Measurements from ENCODE around the gene RAB11FIP4.

Gene RAB11FIP4

GRCh38 chr17:31496097-31496496 is 104.6 kb downstream of the RAB11FIP4 start:
- TF ChIP-seq EZH2phosphoT487 (conservative IDR thresholded peaks at IDR 0.05; ENCODE audit: low read length) (no peak), CTCF (IDR thresholded peaks at IDR 0.05; ENCODE audit: insufficient read depth, low read length, poor library complexity, severe bottlenecking) (no peak)
- Histone ChIP-seq H3K4me3 (ENCODE audit: insufficient read depth, low read length, poor library complexity, severe bottlenecking) (no peak overlapping the region), H3K9me2 (replicated peaks; ENCODE audit: insufficient read depth, low read length) (no peaks in the 10 kb centered on the region), H3K36me3 (ENCODE audit: low read length) (no peaks in the 10 kb centered on the region), H3K79me2 (ENCODE audit: insufficient read depth, low read length) (no peaks in the 10 kb centered on the region), H3K27ac (ENCODE audit: low read depth, low read length) (no peak overlapping the region), H3K27me3 (ENCODE audit: low read length) (no peaks in the 10 kb centered on the region), H4K20me1 (ENCODE audit: low read depth, low read length) (no peaks in the 10 kb centered on the region), H3F3A (ENCODE audit: insufficient read depth) (no peaks in the 10 kb centered on the region), H2AFZ (ENCODE audit: low read depth, low read length, severe bottlenecking) (no peak overlapping the region), H3K9ac (ENCODE audit: low read length) (no peak overlapping the region), H3K9me3 (ENCODE audit: insufficient read depth, low read length) (no peaks in the 10 kb centered on the region), H3K4me2 (ENCODE audit: low read depth, low read length, poor library complexity, severe bottlenecking) (no peak overlapping the region)

GRCh38 chr17:31496601-31497000 is 105.1 kb downstream of the RAB11FIP4 start:
- H3K27ac ChIP-seq (ENCODE audit: low read depth, low read length): no peak overlapping the region
- no peak overlapping the region for H3K4me3 ChIP-seq (ENCODE audit: insufficient read depth, low read length, poor library complexity, severe bottlenecking)
- no peaks in the 10 kb centered on the region for H3K27me3 ChIP-seq (ENCODE audit: low read length)
- no peak overlapping the region for H3K4me2 ChIP-seq (ENCODE audit: low read depth, low read length, poor library complexity, severe bottlenecking)
- H3K9me3 ChIP-seq (ENCODE audit: insufficient read depth, low read length): no peaks in the 10 kb centered on the region
- H3F3A ChIP-seq (ENCODE audit: insufficient read depth): no peaks in the 10 kb centered on the region
- no peaks in the 10 kb centered on the region for H3K79me2 ChIP-seq (ENCODE audit: insufficient read depth, low read length)
- no peak overlapping the region for H3K9ac ChIP-seq (ENCODE audit: low read length)
- H3K36me3 ChIP-seq (ENCODE audit: low read length): no peaks in the 10 kb centered on the region
- no peaks in the 10 kb centered on the region for H3K9me2 ChIP-seq (replicated peaks; ENCODE audit: insufficient read depth, low read length)
- TF ChIP-seq EZH2phosphoT487 (conservative IDR thresholded peaks at IDR 0.05; ENCODE audit: low read length): no peak
- TF ChIP-seq CTCF (IDR thresholded peaks at IDR 0.05; ENCODE audit: insufficient read depth, low read length, poor library complexity, severe bottlenecking): no peak
- H4K20me1 ChIP-seq (ENCODE audit: low read depth, low read length): no peaks in the 10 kb centered on the region
- no peak overlapping the region for H2AFZ ChIP-seq (ENCODE audit: low read depth, low read length, severe bottlenecking)

DNA sequence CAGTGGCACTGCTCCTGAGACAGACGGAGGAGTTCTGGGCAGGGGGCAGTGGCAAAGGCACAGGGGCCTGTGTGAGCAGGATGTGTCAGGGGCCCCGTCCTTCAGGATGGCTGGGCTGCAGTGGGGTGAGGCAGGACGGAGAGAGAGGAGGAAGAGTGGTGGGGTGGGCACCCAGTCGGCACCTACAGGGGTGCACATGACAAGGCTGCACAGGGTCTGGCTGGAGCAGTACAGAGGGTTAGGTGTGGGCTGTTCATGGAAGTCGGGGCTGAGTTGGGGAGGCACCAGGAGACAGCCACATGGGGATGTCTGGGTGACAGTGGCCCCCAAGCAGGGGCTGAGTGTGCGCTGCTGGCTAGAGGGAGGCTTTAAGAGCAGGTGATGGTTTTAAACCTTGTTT is 106.0 kb downstream of the RAB11FIP4 start:
- no peak overlapping the region for H2AFZ ChIP-seq (ENCODE audit: low read depth, low read length, severe bottlenecking)
- H3K27me3 ChIP-seq (ENCODE audit: low read length): no peaks in the 10 kb centered on the region
- no peak overlapping the region for H3K4me2 ChIP-seq (ENCODE audit: low read depth, low read length, poor library complexity, severe bottlenecking)
- H3K9me2 ChIP-seq (replicated peaks; ENCODE audit: insufficient read depth, low read length): no peaks in the 10 kb centered on the region
- no peaks in the 10 kb centered on the region for H3K9me3 ChIP-seq (ENCODE audit: insufficient read depth, low read length)
- no peak overlapping the region for H3K4me3 ChIP-seq (ENCODE audit: insufficient read depth, low read length, poor library complexity, severe bottlenecking)
- H4K20me1 ChIP-seq (ENCODE audit: low read depth, low read length): no peaks in the 10 kb centered on the region
- H3K79me2 ChIP-seq (ENCODE audit: insufficient read depth, low read length): no peaks in the 10 kb centered on the region
- H3K36me3 ChIP-seq (ENCODE audit: low read length): no peaks in the 10 kb centered on the region
- H3K27ac ChIP-seq (ENCODE audit: low read depth, low read length): no peak overlapping the region
- TF ChIP-seq EZH2phosphoT487 (conservative IDR thresholded peaks at IDR 0.05; ENCODE audit: low read length): no peak
- no peak for TF ChIP-seq CTCF (IDR thresholded peaks at IDR 0.05; ENCODE audit: insufficient read depth, low read length, poor library complexity, severe bottlenecking)
- H3K9ac ChIP-seq (ENCODE audit: low read length): no peak overlapping the region
- H3F3A ChIP-seq (ENCODE audit: insufficient read depth): no peaks in the 10 kb centered on the region
